Thyroid gland (tissue), 4 donors: ENCODE data around the gene KIF13A. TPM values are rescaled to one million over a fixed set of nuclear protein-coding genes. Genes with fewer than 3 reads are reported as not detected.

Source experiments
- DNase-seq, 2 donors: peaks; one replicate each; pipeline ENCODE4 v3.0.0-alpha.2; 2019
- H3K27ac ChIP-seq, 3 donors: fragments of 200-600 bp; sonication (generic); 1 replicate in 2 of 3; 2 replicates in 1 of 3; pipeline ENCODE4 v1.5.1; 2016 to 2019; ENCODE audit warnings: mild to moderate bottlenecking in 1 of 3, moderate library complexity in 1 of 3
- H3K27me3 ChIP-seq: fragments of 200-600 bp; sonication (generic); one replicate; pipeline ENCODE4 v1.5.1; 2019
- H3K36me3 ChIP-seq, 2 donors: fragments of 200-600 bp; sonication (generic); one replicate each; pipeline ENCODE4 v1.5.1; 2016 to 2019
- H3K4me1 ChIP-seq, 2 donors: fragments of 200-600 bp; sonication (generic); one replicate each; pipeline ENCODE4 v1.5.1; 2017 to 2019
- H3K4me3 ChIP-seq, 3 donors: fragments of 200-600 bp; sonication (generic); replicated peaks in 1 of 3; 1 replicate in 2 of 3; 2 replicates in 1 of 3; pipeline ENCODE4 v1.5.1; 2016; ENCODE audit warnings: mild to moderate bottlenecking in 1 of 3
- H3K9me3 ChIP-seq: fragments of 200-600 bp; sonication (generic); one replicate; pipeline ENCODE4 v1.5.1; 2017
- POLR2A ChIP-seq, 2 donors: fragments of 450-650 bp; IDR thresholded peaks; one replicate each; pipeline ENCODE4 v1.6.1; 2017; ENCODE audit warnings: antibody characterized with exemption in 2 of 2, mild to moderate bottlenecking in 2 of 2, moderate library complexity in 1 of 2
- WGBS, 2 donors: methylation state at CpG; one replicate each; pipeline ENCODE4 v1.1.5; 2017; 5-methylcytosine and 5-hydroxymethylcytosine counted together
- intact Hi-C: fragments of 100-400 bp; cut with DNase I; formaldehyde crosslinking; loops from one replicate; pipeline ENCODE4 v1.15.1; 2023
- total RNA-seq, 4 donors: library from RNA; depleted of rRNA; stranded (reverse); fragments of >200 nt; gene quantifications; one replicate each; pipeline ENCODE4 v1.2.3, GENCODE V29; 2016
- TF ChIP-seq, protein P1 (sequence below), 6 experiments: fragments of 200-600 bp in 3 of 6; fragments of 450-650 bp in 3 of 6; sonication (generic) in 3 of 6; IDR thresholded peaks; one replicate each; pipeline ENCODE4 v1.5.1; 2016 to 2019; ENCODE audit warnings: antibody characterized with exemption in 6 of 6, mild to moderate bottlenecking in 2 of 6, inconsistent platforms in 1 of 6, moderate library complexity in 1 of 6

KIF13A gene
- total RNA-seq, 4 donors from 2014 or later, result 40.7 to 79.8 (median 66.4) TPM

GRCh38 chr6:17872908-17873307, 114.5 kb downstream of the KIF13A start:
- Histone ChIP-seq H3K27ac (no peak overlapping the region), H3K36me3 (no peaks in the 10 kb centered on the region), H3K4me1 (peaks cover 23 to 34% of the 10 kb centered on the region in 2 donors), H3K9me3 (no peaks in the 10 kb centered on the region), H3K4me3 (no peak overlapping the region), H3K27me3 (no peaks in the 10 kb centered on the region)
- no peak for DNase-seq
- WGBS, 2 donors, result 94 to 96% methylated on average over 2 of the region's 2 CpGs
- TF ChIP-seq POLR2A (IDR thresholded peaks at IDR 0.05), result no peak
- TF ChIP-seq, protein P1, sequence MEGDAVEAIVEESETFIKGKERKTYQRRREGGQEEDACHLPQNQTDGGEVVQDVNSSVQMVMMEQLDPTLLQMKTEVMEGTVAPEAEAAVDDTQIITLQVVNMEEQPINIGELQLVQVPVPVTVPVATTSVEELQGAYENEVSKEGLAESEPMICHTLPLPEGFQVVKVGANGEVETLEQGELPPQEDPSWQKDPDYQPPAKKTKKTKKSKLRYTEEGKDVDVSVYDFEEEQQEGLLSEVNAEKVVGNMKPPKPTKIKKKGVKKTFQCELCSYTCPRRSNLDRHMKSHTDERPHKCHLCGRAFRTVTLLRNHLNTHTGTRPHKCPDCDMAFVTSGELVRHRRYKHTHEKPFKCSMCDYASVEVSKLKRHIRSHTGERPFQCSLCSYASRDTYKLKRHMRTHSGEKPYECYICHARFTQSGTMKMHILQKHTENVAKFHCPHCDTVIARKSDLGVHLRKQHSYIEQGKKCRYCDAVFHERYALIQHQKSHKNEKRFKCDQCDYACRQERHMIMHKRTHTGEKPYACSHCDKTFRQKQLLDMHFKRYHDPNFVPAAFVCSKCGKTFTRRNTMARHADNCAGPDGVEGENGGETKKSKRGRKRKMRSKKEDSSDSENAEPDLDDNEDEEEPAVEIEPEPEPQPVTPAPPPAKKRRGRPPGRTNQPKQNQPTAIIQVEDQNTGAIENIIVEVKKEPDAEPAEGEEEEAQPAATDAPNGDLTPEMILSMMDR (IDR thresholded peaks at IDR 0.05), result no peak
- intact Hi-C loops, result no loop called here

DNA sequence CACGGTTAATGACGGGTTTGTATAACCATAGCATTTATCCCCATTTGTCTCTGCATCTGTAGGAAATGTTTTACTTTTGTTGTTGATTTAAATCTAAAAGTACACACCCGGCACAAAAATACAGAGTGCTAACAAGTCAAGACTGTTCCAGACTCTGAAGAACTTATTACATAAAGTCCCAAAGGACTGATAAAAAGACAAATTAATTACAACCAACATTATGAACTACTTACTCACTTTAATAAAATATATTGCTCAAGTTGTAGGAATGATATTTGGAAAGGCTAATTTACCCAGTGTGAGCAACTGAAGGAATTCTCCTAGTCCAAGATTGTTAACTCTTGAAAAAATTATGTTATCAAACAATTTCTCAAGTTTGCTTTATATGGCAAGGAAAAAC, 115.6 kb downstream of the KIF13A start:
- intact Hi-C loops, result no loop called here
- no peak overlapping the region for H3K4me3 ChIP-seq
- H3K27ac ChIP-seq, result no peak overlapping the region
- H3K36me3 ChIP-seq, result no peaks in the 10 kb centered on the region
- no peak for DNase-seq
- H3K4me1 ChIP-seq, result peaks cover 12 to 30% of the 10 kb centered on the region in 2 donors
- 86 to 90% methylated on average over 3 of the region's 3 CpGs for WGBS, 2 donors
- H3K9me3 ChIP-seq, result no peaks in the 10 kb centered on the region
- TF ChIP-seq, protein P1 (IDR thresholded peaks at IDR 0.05), result no peak
- TF ChIP-seq POLR2A (IDR thresholded peaks at IDR 0.05), result no peak
- H3K27me3 ChIP-seq, result no peaks in the 10 kb centered on the region

DNA sequence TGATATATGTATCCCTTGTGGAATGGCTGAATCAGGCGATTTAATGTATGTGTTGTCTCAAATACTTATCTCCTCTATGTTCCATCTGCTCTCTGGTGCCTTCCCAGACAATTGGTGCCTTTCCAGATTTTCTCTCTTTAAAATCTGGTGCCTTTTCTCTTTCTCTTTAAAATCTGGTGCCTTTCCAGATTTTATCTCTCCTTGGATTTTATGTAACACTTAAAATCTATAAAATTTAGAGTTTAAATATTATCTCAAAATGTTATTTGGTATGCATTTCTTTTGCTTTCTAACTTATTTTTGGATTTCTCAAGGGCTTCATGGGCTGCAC, 116.3 kb downstream of the KIF13A start:
- Histone ChIP-seq H3K36me3 (no peaks in the 10 kb centered on the region), H3K27me3 (no peaks in the 10 kb centered on the region), H3K4me3 (no peak overlapping the region), H3K9me3 (no peaks in the 10 kb centered on the region), H3K27ac (no peak overlapping the region), H3K4me1 (peaks cover 6 to 25% of the 10 kb centered on the region in 2 donors)
- intact Hi-C loops, result no loop called here
- DNase-seq, result no peak
- 68 to 84% methylated on average over 1 of the region's 1 CpG for WGBS, 2 donors
- TF ChIP-seq POLR2A (IDR thresholded peaks at IDR 0.05), result no peak
- TF ChIP-seq, protein P1 (IDR thresholded peaks at IDR 0.05), result no peak

DNA sequence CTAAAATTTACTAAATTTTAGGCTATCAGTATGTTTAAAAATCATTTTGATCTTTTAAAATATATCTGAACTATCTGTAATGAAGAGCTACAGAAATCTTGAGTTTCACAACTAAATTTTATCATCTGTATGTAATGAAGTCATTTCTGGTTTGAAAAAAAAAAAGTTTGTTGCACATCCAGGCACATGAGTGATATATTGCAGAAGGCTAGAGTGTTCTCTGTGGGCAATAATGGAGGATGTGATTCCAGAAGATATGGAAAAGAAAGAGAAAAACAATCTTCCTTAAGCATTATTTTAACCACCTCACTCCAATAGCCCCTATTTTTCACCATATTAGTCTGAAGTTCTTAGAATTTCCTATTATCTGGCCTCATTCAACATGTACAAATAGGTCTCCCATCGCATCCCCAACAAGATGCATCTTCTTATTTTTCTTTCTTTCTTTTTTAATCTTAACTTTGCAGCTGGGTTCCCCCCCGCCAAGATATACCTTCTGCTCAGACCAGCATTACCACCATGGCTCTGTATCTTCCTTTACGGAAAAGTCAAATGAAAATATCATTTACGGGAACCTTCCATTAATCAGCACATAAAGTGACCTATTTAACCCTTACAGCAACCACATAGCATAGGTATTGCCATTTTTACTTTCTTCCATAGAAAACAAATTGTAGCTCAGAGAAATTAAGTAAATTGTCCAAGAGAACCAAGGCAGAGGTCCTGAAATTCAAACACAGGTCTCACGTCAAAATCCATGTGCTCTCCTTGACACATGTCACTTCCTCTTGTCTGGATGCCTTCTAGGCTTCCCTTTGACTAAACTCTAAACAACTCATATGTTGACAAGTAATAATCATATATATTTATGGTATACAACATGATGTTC, 116.9 kb downstream of the KIF13A start:
- H3K27ac ChIP-seq, result no peak overlapping the region
- intact Hi-C loops, result no loop called here
- TF ChIP-seq, protein P1 (IDR thresholded peaks at IDR 0.05), result no peak
- no peak for TF ChIP-seq POLR2A (IDR thresholded peaks at IDR 0.05)
- peaks cover 7 to 25% of the 10 kb centered on the region in 2 donors for H3K4me1 ChIP-seq
- H3K27me3 ChIP-seq, result no peaks in the 10 kb centered on the region
- DNase-seq, result no peak
- WGBS, 2 donors, result 85 to 97% methylated on average over 5 of the region's 5 CpGs
- no peaks in the 10 kb centered on the region for H3K9me3 ChIP-seq
- no peak overlapping the region for H3K4me3 ChIP-seq
- H3K36me3 ChIP-seq, result no peaks in the 10 kb centered on the region

DNA sequence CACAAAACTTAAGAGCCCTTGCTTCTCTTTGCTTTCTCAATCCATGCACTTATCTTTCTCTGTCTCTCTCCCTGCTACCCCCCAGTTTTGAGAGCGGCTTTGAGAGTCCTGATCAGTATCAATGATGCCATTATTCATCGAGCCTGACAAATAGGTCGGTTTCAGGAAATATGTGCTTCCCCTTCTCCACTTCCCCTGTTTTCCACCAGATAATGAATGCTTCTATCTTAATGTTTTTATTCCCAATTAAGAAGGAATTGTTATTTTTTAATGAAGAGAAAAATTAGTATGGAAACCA, 117.7 kb downstream of the KIF13A start:
- Histone ChIP-seq H3K9me3 (no peaks in the 10 kb centered on the region), H3K4me1 (peaks cover 13 to 31% of the 10 kb centered on the region in 2 donors), H3K36me3 (no peaks in the 10 kb centered on the region), H3K4me3 (no peak overlapping the region), H3K27me3 (no peaks in the 10 kb centered on the region), H3K27ac (no peak overlapping the region)
- intact Hi-C loops, result no loop called here
- TF ChIP-seq, protein P1 (IDR thresholded peaks at IDR 0.05), result no peak
- no peak for TF ChIP-seq POLR2A (IDR thresholded peaks at IDR 0.05)
- DNase-seq, result no peak
- 58 to 61% methylated on average over 3 of the region's 3 CpGs for WGBS, 2 donors
